Ascending aorta (tissue), 2 donors: ENCODE results near the gene NLRP14. TPM values are rescaled to one million over a fixed set of nuclear protein-coding genes. Genes with fewer than 3 reads are reported as not detected.
A peak's percentile ranks its signal among the peaks of the same experiment; 100 is the strongest.

Experiments used
- DNase-seq, 2 donors: peaks; one replicate each; pipeline ENCODE4 v3.0.0-alpha.2; 2019; ENCODE audit warnings: low spot score in 2 of 2
- H3K27ac ChIP-seq, 2 donors: fragments of 200-600 bp; sonication (generic); one replicate each; pipeline ENCODE4 v1.5.1; 2016 to 2017; ENCODE audit warnings: mild to moderate bottlenecking in 1 of 2
- H3K27me3 ChIP-seq: fragments of 200-600 bp; sonication (generic); one replicate; pipeline ENCODE4 v1.5.1; 2017
- H3K36me3 ChIP-seq, 2 donors: fragments of 200-600 bp; sonication (generic); one replicate each; pipeline ENCODE4 v1.5.1; 2016
- H3K4me1 ChIP-seq, 2 donors: fragments of 200-600 bp; sonication (generic); one replicate each; pipeline ENCODE4 v1.5.1; 2016 to 2017; ENCODE audit warnings: mild to moderate bottlenecking in 1 of 2
- H3K4me3 ChIP-seq, 2 donors: fragments of 200-600 bp; sonication (generic); one replicate each; pipeline ENCODE4 v1.5.1; 2016 to 2017; ENCODE audit warnings: mild to moderate bottlenecking in 1 of 2
- H3K9me3 ChIP-seq, 2 donors: fragments of 200-600 bp; sonication (generic); one replicate each; pipeline ENCODE4 v1.5.1; 2016
- intact Hi-C: fragments of 100-400 bp; cut with DNase I; formaldehyde crosslinking; loops from one replicate; pipeline ENCODE4 v1.15.1; 2023
- total RNA-seq: library from RNA; depleted of rRNA; stranded (reverse); fragments of >200 nt; gene quantifications from one replicate; pipeline ENCODE4 v1.1.0, GENCODE V29; 2016
- TF ChIP-seq, protein P1 (sequence below), 3 experiments: fragments of 200-600 bp in 2 of 3; fragments of 450-650 bp in 1 of 3; sonication (generic) in 2 of 3; IDR thresholded peaks; one replicate each; pipeline ENCODE4 v1.5.1; 2016 to 2019; ENCODE audit warnings: antibody characterized with exemption in 3 of 3, mild to moderate bottlenecking in 1 of 3, moderate library complexity in 1 of 3

Gene NLRP14
- total RNA-seq, 1 donor from 2014 or later, result not detected

- Histone ChIP-seq H3K4me3 (no peak overlapping the region), H3K9me3 (no peaks in the 10 kb centered on the region), H3K4me1 (no peaks in the 10 kb centered on the region), H3K27ac (peak overlapping the region in 1 of 2 donors; percentile 2), H3K27me3 (no peaks in the 10 kb centered on the region), H3K36me3 (no peaks in the 10 kb centered on the region)
- intact Hi-C loops, result no loop called here
- no peak for DNase-seq
- TF ChIP-seq, protein P1, sequence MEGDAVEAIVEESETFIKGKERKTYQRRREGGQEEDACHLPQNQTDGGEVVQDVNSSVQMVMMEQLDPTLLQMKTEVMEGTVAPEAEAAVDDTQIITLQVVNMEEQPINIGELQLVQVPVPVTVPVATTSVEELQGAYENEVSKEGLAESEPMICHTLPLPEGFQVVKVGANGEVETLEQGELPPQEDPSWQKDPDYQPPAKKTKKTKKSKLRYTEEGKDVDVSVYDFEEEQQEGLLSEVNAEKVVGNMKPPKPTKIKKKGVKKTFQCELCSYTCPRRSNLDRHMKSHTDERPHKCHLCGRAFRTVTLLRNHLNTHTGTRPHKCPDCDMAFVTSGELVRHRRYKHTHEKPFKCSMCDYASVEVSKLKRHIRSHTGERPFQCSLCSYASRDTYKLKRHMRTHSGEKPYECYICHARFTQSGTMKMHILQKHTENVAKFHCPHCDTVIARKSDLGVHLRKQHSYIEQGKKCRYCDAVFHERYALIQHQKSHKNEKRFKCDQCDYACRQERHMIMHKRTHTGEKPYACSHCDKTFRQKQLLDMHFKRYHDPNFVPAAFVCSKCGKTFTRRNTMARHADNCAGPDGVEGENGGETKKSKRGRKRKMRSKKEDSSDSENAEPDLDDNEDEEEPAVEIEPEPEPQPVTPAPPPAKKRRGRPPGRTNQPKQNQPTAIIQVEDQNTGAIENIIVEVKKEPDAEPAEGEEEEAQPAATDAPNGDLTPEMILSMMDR (IDR thresholded peaks at IDR 0.05), result no peak
Measured at GRCh38 chr11:6992026-6992425, 28.3 kb upstream of the NLRP14 start.

DNA sequence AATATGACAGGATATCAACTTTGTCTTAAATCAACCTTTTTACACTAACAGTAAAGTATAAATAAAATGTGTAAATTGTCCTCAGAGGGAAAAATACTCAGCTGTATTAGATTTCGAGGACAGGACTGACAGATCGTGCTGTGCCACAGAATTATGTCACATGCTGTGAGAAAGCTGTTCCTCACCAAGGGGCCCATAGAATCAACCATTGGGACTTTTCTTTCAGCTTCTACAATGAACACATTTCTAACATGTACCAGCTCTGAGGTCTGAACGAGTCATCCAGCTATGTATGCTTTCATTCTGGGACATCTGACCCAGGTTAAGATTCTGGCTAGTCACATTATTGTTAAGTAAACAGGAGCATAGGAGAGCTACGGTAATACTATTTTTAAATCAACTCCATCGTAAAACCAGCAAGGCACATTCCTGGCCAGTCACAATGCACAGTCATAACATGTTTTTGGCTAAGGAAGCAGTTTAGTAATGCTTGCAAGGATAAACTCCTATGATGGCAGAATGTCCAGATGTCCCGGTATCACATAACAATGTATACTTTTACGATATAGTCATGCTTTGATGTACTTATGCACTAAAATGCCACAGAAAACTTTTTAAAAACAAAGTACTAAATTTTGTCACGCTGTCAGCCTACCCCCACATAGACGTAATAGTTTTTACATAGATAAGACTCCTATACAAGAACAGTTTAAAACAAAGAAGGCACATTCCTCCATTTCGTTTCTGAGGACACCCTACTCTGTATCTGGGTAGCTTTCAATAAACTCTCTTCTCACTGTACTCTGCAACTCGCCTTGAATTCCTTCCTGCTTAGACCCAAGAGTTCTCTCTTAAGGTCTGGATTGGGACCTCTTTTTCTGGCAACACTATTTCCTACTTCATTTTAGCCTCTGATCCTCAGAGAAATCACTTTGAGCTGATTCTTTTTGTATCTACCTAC, 27.5 kb upstream of the NLRP14 start:
- peak overlapping the region in 1 of 2 donors; percentile 2 for H3K27ac ChIP-seq

GRCh38 chr11:6995703-6996102, 24.6 kb upstream of the NLRP14 start:
- Histone ChIP-seq H3K9me3 (peaks cover 0 to 4% of the 10 kb centered on the region in 2 donors), H3K27ac (no peak overlapping the region), H3K4me1 (no peaks in the 10 kb centered on the region), H3K36me3 (peaks cover 0 to 11% of the 10 kb centered on the region in 2 donors), H3K27me3 (no peaks in the 10 kb centered on the region), H3K4me3 (no peak overlapping the region)
- TF ChIP-seq, protein P1 (IDR thresholded peaks at IDR 0.05), result no peak
- intact Hi-C loops, result no loop called here
- no peak for DNase-seq

More for the DNA sequence above, 27.5 kb upstream of the NLRP14 start:
- H3K36me3 ChIP-seq, result no peaks in the 10 kb centered on the region
- TF ChIP-seq, protein P1 (IDR thresholded peaks at IDR 0.05), result no peak
- H3K27me3 ChIP-seq, result no peaks in the 10 kb centered on the region
- H3K9me3 ChIP-seq, result no peaks in the 10 kb centered on the region
- no peak for DNase-seq
- no peaks in the 10 kb centered on the region for H3K4me1 ChIP-seq
- intact Hi-C loops, result no loop called here
- peak overlapping the region in 1 of 2 donors; percentile 41 for H3K4me3 ChIP-seq

GRCh38 chr11:7004482-7004881, 15.8 kb upstream of the NLRP14 start:
- Histone ChIP-seq H3K27ac (no peak overlapping the region), H3K4me3 (no peak overlapping the region), H3K36me3 (peaks cover 0 to 26% of the 10 kb centered on the region in 2 donors), H3K9me3 (peaks cover 0 to 4% of the 10 kb centered on the region in 2 donors), H3K27me3 (no peaks in the 10 kb centered on the region), H3K4me1 (no peaks in the 10 kb centered on the region)
- intact Hi-C loops, result no loop called here
- DNase-seq, result no peak
- TF ChIP-seq, protein P1 (IDR thresholded peaks at IDR 0.05), result no peak

GRCh38 chr11:7014118-7014517, 6.2 kb upstream of the NLRP14 start:
- DNase-seq, result no peak
- no peaks in the 10 kb centered on the region for H3K9me3 ChIP-seq
- H3K4me1 ChIP-seq, result no peaks in the 10 kb centered on the region
- no peak overlapping the region for H3K4me3 ChIP-seq
- intact Hi-C loops, result no loop called here
- H3K27me3 ChIP-seq, result no peaks in the 10 kb centered on the region
- TF ChIP-seq, protein P1 (IDR thresholded peaks at IDR 0.05), result no peak
- no peaks in the 10 kb centered on the region for H3K36me3 ChIP-seq
- no peak overlapping the region for H3K27ac ChIP-seq
